ENCODE data around the gene PPAT.

Gene PPAT

GRCh38 chr4:56408978-56409377, 26.4 kb downstream of the PPAT start:
- H3K4me3 ChIP-seq (ENCODE audit: low read depth, low read length) = no peak overlapping the region
- no peak for TF ChIP-seq CTCF (IDR thresholded peaks at IDR 0.05; ENCODE audit: borderline replicate concordance, insufficient read depth, low read depth, low read length)

GRCh38 chr4:56406151-56406550, 29.3 kb downstream of the PPAT start:
- no peak overlapping the region for H3K4me3 ChIP-seq (ENCODE audit: low read depth, low read length)
- TF ChIP-seq CTCF (IDR thresholded peaks at IDR 0.05; ENCODE audit: borderline replicate concordance, insufficient read depth, low read depth, low read length) = no peak

- no peak for TF ChIP-seq CTCF (IDR thresholded peaks at IDR 0.05; ENCODE audit: borderline replicate concordance, insufficient read depth, low read depth, low read length)
These were observed 30.4 kb downstream of the PPAT start for GRCh38 chr4:56405016-56405415.

GRCh38 chr4:56400560-56400959, 34.9 kb downstream of the PPAT start:
- TF ChIP-seq CTCF (IDR thresholded peaks at IDR 0.05; ENCODE audit: borderline replicate concordance, insufficient read depth, low read depth, low read length) = no peak
- no peak overlapping the region for H3K4me3 ChIP-seq (ENCODE audit: low read depth, low read length)

More at GRCh38 chr4:56405016-56405415, 30.4 kb downstream of the PPAT start:
- no peak overlapping the region for H3K4me3 ChIP-seq (ENCODE audit: low read depth, low read length)

GRCh38 chr4:56391270-56391669, 44.1 kb downstream of the PPAT start:
- TF ChIP-seq CTCF (IDR thresholded peaks at IDR 0.05; ENCODE audit: borderline replicate concordance, insufficient read depth, low read depth, low read length) = no peak
- no peak overlapping the region for H3K4me3 ChIP-seq (ENCODE audit: low read depth, low read length)

- no peak for TF ChIP-seq CTCF (IDR thresholded peaks at IDR 0.05; ENCODE audit: borderline replicate concordance, insufficient read depth, low read depth, low read length)
- no peak overlapping the region for H3K4me3 ChIP-seq (ENCODE audit: low read depth, low read length)
These were observed 45.9 kb downstream of the PPAT start for GRCh38 chr4:56389558-56389957.

- H3K4me3 ChIP-seq (ENCODE audit: low read depth, low read length) = peak overlapping the region; percentile 55
- no peak for TF ChIP-seq CTCF (IDR thresholded peaks at IDR 0.05; ENCODE audit: borderline replicate concordance, insufficient read depth, low read depth, low read length)
These were observed 47.1 kb downstream of the PPAT start for GRCh38 chr4:56388306-56388705.
